Tibial artery (tissue), 4 donors: ENCODE data around the gene RAD54L.

Experiments used
- DNase-seq, 2 donors: peaks; one replicate each; pipeline ENCODE4 v3.0.0-alpha.2; 2019
- H3K27ac ChIP-seq, 2 donors: fragments of 200-600 bp; sonication (generic) in 1 of 2; 1 replicate in 1 of 2; 2 replicates in 1 of 2; pipeline ENCODE4 v1.5.1; 2018 to 2019; ENCODE audit warnings: mild to moderate bottlenecking in 1 of 2
- H3K27me3 ChIP-seq, 2 donors: fragments of 200-600 bp; sonication (generic) in 1 of 2; one replicate each; pipeline versions ENCODE4 v1.5.1 to v1.6.0; 2016 to 2019
- H3K36me3 ChIP-seq, 3 donors: fragments of 200-600 bp; sonication (generic) in 2 of 3; one replicate each; pipeline ENCODE4 v1.5.1; 2016 to 2019; ENCODE audit warnings: mild to moderate bottlenecking in 2 of 3
- H3K4me1 ChIP-seq, 4 donors: fragments of 200-600 bp; sonication (generic) in 2 of 4; 1 replicate in 3 of 4; 2 replicates in 1 of 4; pipeline ENCODE4 v1.5.1; 2016 to 2019
- H3K4me3 ChIP-seq, 2 donors: fragments of 200-600 bp; sonication (generic) in 1 of 2; 1 replicate in 1 of 2; 2 replicates in 1 of 2; pipeline ENCODE4 v1.5.1; 2018 to 2019; ENCODE audit warnings: mild to moderate bottlenecking in 2 of 2
- H3K9me3 ChIP-seq, 3 donors: fragments of 200-600 bp; sonication (generic) in 1 of 3; one replicate each; pipeline ENCODE4 v1.5.1; 2016 to 2019
- CTCF ChIP-seq, 2 experiments: fragments of 200-600 bp in 1 of 2; fragments of 450-650 bp in 1 of 2; IDR thresholded peaks; one replicate each; pipeline ENCODE4 v1.5.1; 2017 to 2019; ENCODE audit warnings: antibody characterized with exemption in 2 of 2, mild to moderate bottlenecking in 1 of 2, moderate library complexity in 1 of 2
- intact Hi-C: fragments of 100-400 bp; cut with DNase I; formaldehyde crosslinking; loops from one replicate; pipeline ENCODE4 v1.15.0; 2023; ENCODE audit warnings: low total_unique reads

The RAD54L gene

GRCh38 chr1:46301808-46302640 is 54.5 kb downstream of the RAD54L start:
- DNase-seq: peak; percentile 42 to 79
- intact Hi-C loops: loop anchor here (5.0 kb wide), 1 partner anchor 55 kb away; the partner anchor contains the start of gene RAD54L
- H3K27me3 ChIP-seq: no peaks in the 10 kb centered on the region
- H3K27ac ChIP-seq: peak overlapping the region; percentile 95 to 97
- H3K36me3 ChIP-seq: peaks cover 6 to 15% (median 12%) of the 10 kb centered on the region in 3 donors
- no peaks in the 10 kb centered on the region for H3K9me3 ChIP-seq
- no peak for TF ChIP-seq CTCF (IDR thresholded peaks at IDR 0.05)
- H3K4me3 ChIP-seq: peak overlapping the region; percentile 77 to 87
- H3K4me1 ChIP-seq: peaks cover 0 to 63% (median 47%) of the 10 kb centered on the region in 4 donors

- Histone ChIP-seq H3K9me3 (no peaks in the 10 kb centered on the region), H3K4me3 (peak overlapping the region; percentile 77 to 87), H3K4me1 (peaks cover 0 to 68% (median 50%) of the 10 kb centered on the region in 4 donors), H3K36me3 (peaks cover 0 to 11% (median 5%) of the 10 kb centered on the region in 3 donors), H3K27ac (peak overlapping the region; percentile 95 to 97), H3K27me3 (no peaks in the 10 kb centered on the region)
- DNase-seq: peak; percentile 28 to 74
- no peak for TF ChIP-seq CTCF (IDR thresholded peaks at IDR 0.05)
- intact Hi-C loops: loop anchor here (5.0 kb wide), 1 partner anchor 55 kb away; the partner anchor contains the start of gene RAD54L
Observed at GRCh38 chr1:46302641-46303037, 55.1 kb downstream of the RAD54L start.

GRCh38 chr1:46303038-46303871 is 55.7 kb downstream of the RAD54L start, which contains the start of the genes LRRC41 and UQCRH:
Gene LRRC41, minus strand, starts transcription at chr1:46303616. Its CDS starts 294 bp downstream, at chr1:46303322.
Gene UQCRH, plus strand, starts transcription at chr1:46303698. Its CDS starts 69 bp downstream, at chr1:46303767.
- H3K36me3 ChIP-seq: peaks cover 0 to 6% (median 0%) of the 10 kb centered on the region in 3 donors
- H3K4me3 ChIP-seq: peak within 1 kb of the TSS; percentile 77 to 87
- no peak for TF ChIP-seq CTCF (IDR thresholded peaks at IDR 0.05)
- peaks cover 0 to 67% (median 48%) of the 10 kb centered on the region in 4 donors for H3K4me1 ChIP-seq
- no peaks in the 10 kb centered on the region for H3K27me3 ChIP-seq
- DNase-seq: peak; percentile 95 to 96
- intact Hi-C loops: loop anchor here (5.0 kb wide), 1 partner anchor 56 kb away; the partner anchor contains the start of gene RAD54L
- no peaks in the 10 kb centered on the region for H3K9me3 ChIP-seq
- peak within 1 kb of the TSS; percentile 95 to 97 for H3K27ac ChIP-seq

- no peaks in the 10 kb centered on the region for H3K9me3 ChIP-seq
- H3K4me3 ChIP-seq: peak overlapping the region; percentile 77 to 87
- H3K27me3 ChIP-seq: no peaks in the 10 kb centered on the region
- no peak for TF ChIP-seq CTCF (IDR thresholded peaks at IDR 0.05)
- peaks cover 0 to 60% (median 44%) of the 10 kb centered on the region in 4 donors for H3K4me1 ChIP-seq
- H3K27ac ChIP-seq: peak overlapping the region; percentile 95 to 97
- H3K36me3 ChIP-seq: peaks cover 0 to 7% (median 0%) of the 10 kb centered on the region in 3 donors
- no peak for DNase-seq
- intact Hi-C loops: loop anchor here (2.0 to 5.0 kb wide), 2 partner anchors 39 to 57 kb away; partner anchors contain the start of gene RAD54L
Observed at GRCh38 chr1:46303872-46304326, 56.3 kb downstream of the RAD54L start.

GRCh38 chr1:46306159-46306530 is 58.6 kb downstream of the RAD54L start:
- Histone ChIP-seq H3K27me3 (no peaks in the 10 kb centered on the region), H3K27ac (no peak overlapping the region), H3K36me3 (peaks cover 14 to 29% (median 16%) of the 10 kb centered on the region in 3 donors), H3K4me3 (no peak overlapping the region), H3K9me3 (no peaks in the 10 kb centered on the region), H3K4me1 (peaks cover 0 to 38% (median 25%) of the 10 kb centered on the region in 4 donors)
- intact Hi-C loops: no loop called here
- no peak for DNase-seq
- no peak for TF ChIP-seq CTCF (IDR thresholded peaks at IDR 0.05)
